ENCODE measurements around the gene WDFY4. TPM values are rescaled to one million over a fixed set of nuclear protein-coding genes. Genes with fewer than 3 reads are reported as not detected.
A peak's percentile ranks its signal among the peaks of the same experiment; 100 is the strongest.

Gene WDFY4
- total and polyA plus RNA-seq, 4 donors, result 4.6 to 26.9 (median 13.5) TPM

GRCh38 chr10:48776528-48776927 lies 91.9 kb downstream of the WDFY4 start:
- Histone ChIP-seq H3K9ac (ENCODE audit: insufficient read depth in 1 of 2, low read length in 2 of 2) (no peak overlapping the region), H3K27me3 (ENCODE audit: control insufficient read depth in 3 of 3, insufficient read depth in 3 of 3, low read length in 2 of 3) (no peaks in the 10 kb centered on the region), H3K27ac (ENCODE audit: low read depth in 1 of 2, low read length in 1 of 2) (no peak overlapping the region), H3K36me3 (ENCODE audit: control insufficient read depth in 4 of 4, insufficient read depth in 4 of 4, low read length in 4 of 4) (no peaks in the 10 kb centered on the region), H3K4me1 (ENCODE audit: control insufficient read depth in 5 of 5, insufficient read depth in 5 of 5, low read length in 5 of 5) (peaks cover 0 to 16% (median 2%) of the 10 kb centered on the region in 5 donors), H3K9me3 (ENCODE audit: control insufficient read depth in 4 of 4, insufficient read depth in 3 of 4, low read length in 3 of 4) (peaks cover 0 to 2% (median 0%) of the 10 kb centered on the region in 4 donors), H3K4me3 (no peak overlapping the region)
- 70 to 76% methylated on average over 9 of the region's 9 CpGs for WGBS, 2 donors
- DNase-seq (no peak), ATAC-seq (ENCODE audit: insufficient read depth, low FRiP score) (no peak)
- TF ChIP-seq, protein P1, sequence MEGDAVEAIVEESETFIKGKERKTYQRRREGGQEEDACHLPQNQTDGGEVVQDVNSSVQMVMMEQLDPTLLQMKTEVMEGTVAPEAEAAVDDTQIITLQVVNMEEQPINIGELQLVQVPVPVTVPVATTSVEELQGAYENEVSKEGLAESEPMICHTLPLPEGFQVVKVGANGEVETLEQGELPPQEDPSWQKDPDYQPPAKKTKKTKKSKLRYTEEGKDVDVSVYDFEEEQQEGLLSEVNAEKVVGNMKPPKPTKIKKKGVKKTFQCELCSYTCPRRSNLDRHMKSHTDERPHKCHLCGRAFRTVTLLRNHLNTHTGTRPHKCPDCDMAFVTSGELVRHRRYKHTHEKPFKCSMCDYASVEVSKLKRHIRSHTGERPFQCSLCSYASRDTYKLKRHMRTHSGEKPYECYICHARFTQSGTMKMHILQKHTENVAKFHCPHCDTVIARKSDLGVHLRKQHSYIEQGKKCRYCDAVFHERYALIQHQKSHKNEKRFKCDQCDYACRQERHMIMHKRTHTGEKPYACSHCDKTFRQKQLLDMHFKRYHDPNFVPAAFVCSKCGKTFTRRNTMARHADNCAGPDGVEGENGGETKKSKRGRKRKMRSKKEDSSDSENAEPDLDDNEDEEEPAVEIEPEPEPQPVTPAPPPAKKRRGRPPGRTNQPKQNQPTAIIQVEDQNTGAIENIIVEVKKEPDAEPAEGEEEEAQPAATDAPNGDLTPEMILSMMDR (IDR thresholded peaks at IDR 0.05; ENCODE audit: control extremely low read depth, extremely low read depth), result no peak

DNA sequence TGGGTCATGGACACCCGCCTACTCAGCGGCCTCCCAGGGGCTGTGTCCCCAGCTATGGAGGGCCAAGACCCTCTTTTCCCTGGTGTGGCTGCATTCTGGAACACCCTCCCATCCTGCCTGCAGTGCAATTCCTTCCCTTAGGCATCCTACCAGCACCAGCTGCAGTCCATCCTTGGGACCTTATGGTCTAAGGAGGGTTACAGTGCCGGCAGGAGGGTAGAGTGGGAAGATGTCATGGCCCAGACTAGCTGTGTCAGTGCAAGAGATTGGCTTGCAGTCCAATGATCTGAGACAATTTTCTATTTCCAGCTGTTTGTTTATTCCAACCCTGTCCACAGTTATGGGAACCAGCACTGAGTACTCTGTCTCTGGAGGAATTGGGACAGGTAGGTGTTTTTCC lies 92.4 kb downstream of the WDFY4 start:
- Histone ChIP-seq H3K27me3 (ENCODE audit: control insufficient read depth in 3 of 3, insufficient read depth in 3 of 3, low read length in 2 of 3) (no peaks in the 10 kb centered on the region), H3K4me3 (no peak overlapping the region), H3K27ac (ENCODE audit: low read depth in 1 of 2, low read length in 1 of 2) (no peak overlapping the region), H3K36me3 (ENCODE audit: control insufficient read depth in 4 of 4, insufficient read depth in 4 of 4, low read length in 4 of 4) (no peaks in the 10 kb centered on the region), H3K9me3 (ENCODE audit: control insufficient read depth in 4 of 4, insufficient read depth in 3 of 4, low read length in 3 of 4) (peaks cover 0 to 2% (median 0%) of the 10 kb centered on the region in 4 donors), H3K9ac (ENCODE audit: insufficient read depth in 1 of 2, low read length in 2 of 2) (no peak overlapping the region), H3K4me1 (ENCODE audit: control insufficient read depth in 5 of 5, insufficient read depth in 5 of 5, low read length in 5 of 5) (peaks cover 0 to 19% (median 2%) of the 10 kb centered on the region in 5 donors)
- TF ChIP-seq, protein P1 (IDR thresholded peaks at IDR 0.05; ENCODE audit: control extremely low read depth, extremely low read depth), result no peak
- WGBS, 2 donors, result 83 to 86% methylated on average over 3 of the region's 3 CpGs
- ATAC-seq (ENCODE audit: insufficient read depth, low FRiP score) (no peak), DNase-seq (peak in 2 of 3 donors; percentile 40 to 62)

- DNase-seq, result no peak
- 93 to 94% methylated on average over 11 to 12 of the region's 12 CpGs for WGBS, 2 donors
- Histone ChIP-seq H3K9ac (ENCODE audit: insufficient read depth in 1 of 2, low read length in 2 of 2) (no peak overlapping the region), H3K27ac (ENCODE audit: low read depth in 1 of 2, low read length in 1 of 2) (no peak overlapping the region), H3K9me3 (ENCODE audit: control insufficient read depth in 4 of 4, insufficient read depth in 3 of 4, low read length in 3 of 4) (peaks cover 0 to 4% (median 0%) of the 10 kb centered on the region in 4 donors), H3K36me3 (ENCODE audit: control insufficient read depth in 4 of 4, insufficient read depth in 4 of 4, low read length in 4 of 4) (no peaks in the 10 kb centered on the region), H3K27me3 (ENCODE audit: control insufficient read depth in 3 of 3, insufficient read depth in 3 of 3, low read length in 2 of 3) (no peaks in the 10 kb centered on the region), H3K4me1 (ENCODE audit: control insufficient read depth in 5 of 5, insufficient read depth in 5 of 5, low read length in 5 of 5) (peaks cover 0 to 29% (median 2%) of the 10 kb centered on the region in 5 donors), H3K4me3 (no peak overlapping the region)
- ATAC-seq (ENCODE audit: insufficient read depth, low FRiP score), result no peak
- TF ChIP-seq, protein P1 (IDR thresholded peaks at IDR 0.05; ENCODE audit: control extremely low read depth, extremely low read depth), result no peak
Measured at GRCh38 chr10:48778193-48778857, 93.7 kb downstream of the WDFY4 start.

All from lung (tissue), 12 donors.